GM12878 (cell line): ENCODE measurements around the gene UBE3D. TPM values are rescaled to one million over a fixed set of nuclear protein-coding genes. Genes with fewer than 3 reads are reported as not detected.
"Not testable (repeated sequence)": the region's sequence is repeated elsewhere in the genome, so short reads cannot be mapped to it uniquely, and the experiment has no call there.

Experiments
- ATAC-seq: fragments of 200-7000 bp; cut with Tn5 transposase; 3 replicates; pipeline ENCODE4 v1.9.1; 2020; ENCODE audit warnings: mild to moderate bottlenecking, moderate library complexity
- BruUV-seq: library from RNA; stranded (reverse); fragments of 400-500 nt; replicated peaks from 2 replicates; lab custom pipeline; 2021; lab: Mats Ljungman, UMichigan
- CTCF ChIA-PET: fragments of 300-600 bp; sonication (Branson Sonifier 250); formaldehyde crosslinking; extraction: SDS; loops from one replicate; lab custom pipeline; 2021; ENCODE audit warnings: inconsistent platforms; lab: Yijun Ruan, JAX
- POLR2A ChIA-PET: fragments of 350-600 bp; formaldehyde crosslinking; extraction: SDS; loops from one replicate; lab custom pipeline; 2021; ENCODE audit warnings: inconsistent platforms; lab: Charles Lee
- RAD21 ChIA-PET: fragments of 300-600 bp; sonication (Branson Sonifier 250); formaldehyde crosslinking; loops from one replicate; lab custom pipeline; 2023; ENCODE audit warnings: antibody characterized with exemption; ENCODE audit not compliant: unreplicated experiment; lab: Charles Lee
- SMC1A ChIA-PET: fragments of 300-600 bp; sonication (Branson Sonifier 250); formaldehyde crosslinking; loops from one replicate; lab custom pipeline; 2023; ENCODE audit not compliant: unreplicated experiment, uncharacterized antibody; lab: Charles Lee
- DNase-seq: peaks from one replicate; pipeline ENCODE4 v3.0.0-alpha.2; 2011; ENCODE audit warnings: low read depth, low spot score
- FAIRE-seq: peaks from 3 replicates; lab custom pipeline; 2011; peaks lifted over from hg19 to GRCh38; lab: Jason Lieb, UNC
- H2AFZ ChIP-seq: 2 replicates; pipeline ENCODE4 v1.6.0; 2011; ENCODE audit warnings: low read depth, low read length, control low read depth; ENCODE audit not compliant: control insufficient read depth
- H3K27ac ChIP-seq: 2 replicates; pipeline ENCODE4 v1.5.1; 2011; ENCODE audit warnings: control low read depth; ENCODE audit not compliant: control insufficient read depth, insufficient read depth
- H3K27me3 ChIP-seq, 2 experiments: replicated peaks in 1 of 2; 2 replicates each; pipeline versions ENCODE4 v1.6.0 to v1.6.1; 2011; ENCODE audit warnings: low read length in 1 of 2; ENCODE audit not compliant: control insufficient read depth in 2 of 2, insufficient read depth in 2 of 2
- H3K36me3 ChIP-seq, 2 experiments: 2 replicates each; pipeline ENCODE4 v1.5.1; 2011; ENCODE audit warnings: low read length in 1 of 2; ENCODE audit not compliant: control insufficient read depth in 2 of 2, insufficient read depth in 2 of 2
- H3K4me1 ChIP-seq: 2 replicates; pipeline ENCODE4 v1.6.1; 2011; ENCODE audit warnings: mild to moderate bottlenecking, low read length, moderate library complexity, mixed read lengths; ENCODE audit not compliant: control insufficient read depth, insufficient read depth
- H3K4me2 ChIP-seq: 2 replicates; pipeline ENCODE4 v1.6.0; 2011; ENCODE audit warnings: control low read depth; ENCODE audit not compliant: control insufficient read depth, insufficient read depth
- H3K4me3 ChIP-seq: fragments of 200-600 bp; sonication (generic); 2 replicates; pipeline ENCODE4 v1.5.1; 2016
- H3K79me2 ChIP-seq: 2 replicates; pipeline ENCODE4 v1.6.0; 2011; ENCODE audit warnings: low read length; ENCODE audit not compliant: control insufficient read depth, insufficient read depth
- H3K9ac ChIP-seq: 2 replicates; pipeline ENCODE4 v1.8.0; 2011; ENCODE audit warnings: low read length, control low read depth, mixed read lengths; ENCODE audit not compliant: control insufficient read depth, insufficient read depth
- H3K9me3 ChIP-seq: replicated peaks from 3 replicates; pipeline ENCODE4 v1.5.1; 2011; ENCODE audit warnings: mild to moderate bottlenecking, low read length; ENCODE audit not compliant: control insufficient read depth, insufficient read depth
- H4K20me1 ChIP-seq: 2 replicates; pipeline ENCODE4 v1.6.0; 2011; ENCODE audit not compliant: control insufficient read depth, insufficient read depth
- ASH2L ChIP-seq: fragments of 300-600, 200-600 bp; sonication (generic); IDR thresholded peaks from 2 replicates; pipeline ENCODE4 v1.6.1; 2017; ENCODE audit warnings: low read depth, mild to moderate bottlenecking, borderline replicate concordance
- BRCA1 ChIP-seq: IDR thresholded peaks from 2 replicates; pipeline ENCODE4 v1.6.1; 2011; ENCODE audit warnings: low read depth, low read length, improper control_type of control experiment
- CHD1 ChIP-seq: IDR thresholded peaks from 2 replicates; pipeline ENCODE4 v1.6.1; 2012; ENCODE audit warnings: low read depth, low read length, improper control_type of control experiment
- GATAD2B ChIP-seq: fragments of 450-650 bp; conservative IDR thresholded peaks from 2 replicates; pipeline ENCODE4 v1.6.1; 2017; ENCODE audit warnings: low read depth, mild to moderate bottlenecking, moderate library complexity
- PAX8 ChIP-seq: fragments of 450-650 bp; IDR thresholded peaks from 2 replicates; pipeline ENCODE4 v1.6.1; 2017; ENCODE audit warnings: mild to moderate bottlenecking, moderate library complexity
- SMARCA5 ChIP-seq: fragments of 450-650 bp; IDR thresholded peaks from 2 replicates; pipeline ENCODE4 v1.6.1; 2017; ENCODE audit warnings: mild to moderate bottlenecking
- WGBS: methylation state at CpG from one replicate; pipeline ENCODE4 v1.1.6; 2016; ENCODE audit warnings: low lambda C conversion rate; ENCODE audit not compliant: insufficient replicate concordance, insufficient coverage; ENCODE audit errors: missing lambda C conversion rate; 5-methylcytosine and 5-hydroxymethylcytosine counted together
- in situ Hi-C: fragments of 300-500 bp; cut with MboI; formaldehyde crosslinking; loops from 9 replicates; pipeline ENCODE4 v1.14.3; 2018; ENCODE audit warnings: mixed read lengths
- intact Hi-C: fragments of 100-400 bp; cut with micrococcal nuclease; formaldehyde crosslinking; loops from one replicate; pipeline ENCODE4 v1.14.2; 2022; ENCODE audit not compliant: unreplicated experiment
- polyA plus RNA-seq, 11 experiments: library from polyadenylated mRNA; depleted of rRNA in 4 of 11; unstranded in 6 of 11; stranded (reverse) in 5 of 11; fragments of >200 nt; fragmentation: Nextera tagmentation in 4 of 11; fragmentation: Illumina TruSeq in 1 of 11; extraction: Ambion mirVana in 4 of 11; extraction: Trizol in 1 of 11; gene quantifications; 1 replicate in 1 of 11; 2 replicates in 10 of 11; pipeline versions ENCODE4 v1.2.1 to v1.2.3, GENCODE V29; 2011 to 2016; ENCODE audit warnings: inconsistent platforms in 2 of 11, missing spikeins in 2 of 11, low read depth in 1 of 11
- total RNA-seq, 4 experiments: library from RNA; depleted of rRNA in 3 of 4; stranded (reverse); fragments of >200 nt in 3 of 4; fragmentation: Illumina TruSeq in 1 of 4; extraction: Trizol in 1 of 4; gene quantifications; 2 replicates each; pipeline versions ENCODE4 v1.2.1 to v1.2.3, GENCODE V29; 2013 to 2021
- TF ChIP-seq, protein P1 (sequence below): fragments of 450-650 bp; IDR thresholded peaks from 2 replicates; pipeline ENCODE4 v1.6.1; 2017; ENCODE audit warnings: antibody characterized with exemption, mild to moderate bottlenecking, moderate library complexity
- TF ChIP-seq, protein P2 (sequence below): fragments of 450-650 bp; IDR thresholded peaks from 2 replicates; pipeline ENCODE4 v1.6.1; 2016; ENCODE audit warnings: mild to moderate bottlenecking

UBE3D gene
- total and polyA plus RNA-seq, 10 of the 15 experiments (the other 5 are each of a cell fraction or from before 2014, with no cell fraction given) = 4.3 to 9.0 (median 7.5) TPM

DNA sequence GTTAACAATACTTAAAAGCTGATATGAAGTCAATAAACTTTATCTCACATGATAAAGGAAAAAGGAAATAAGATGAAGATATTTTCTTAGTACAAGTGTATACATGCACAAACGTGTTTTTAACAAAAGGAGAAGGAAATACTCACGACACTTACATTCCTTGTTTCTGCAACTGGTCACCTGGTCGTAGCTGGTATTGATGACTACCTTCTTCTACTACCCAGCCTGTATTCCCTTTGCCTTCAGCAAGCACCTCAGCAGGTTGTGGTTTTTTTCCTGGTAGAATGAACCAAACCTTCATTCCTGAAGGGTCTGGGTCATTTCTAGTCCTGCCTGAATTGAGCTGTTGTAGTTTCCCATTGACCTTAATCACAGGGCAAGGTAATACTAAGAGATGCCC lies 54.5 kb downstream of the UBE3D start:
- H2AFZ ChIP-seq, ATAC-seq, H3K27ac ChIP-seq, H3K4me3 ChIP-seq, CTCF ChIA-PET, H3K9me3 ChIP-seq, H3K79me2 ChIP-seq, in situ Hi-C loops, RAD21 ChIA-PET, H4K20me1 ChIP-seq, H3K9ac ChIP-seq, H3K4me2 ChIP-seq, FAIRE-seq, intact Hi-C loops, H3K4me1 ChIP-seq, H3K27me3 ChIP-seq, H3K36me3 ChIP-seq, DNase-seq, BruUV-seq: not testable (repeated sequence)
- ChIA-PET POLR2A (interaction anchor here (0.5 to 0.9 kb wide), 2 partner anchors 10 to 45 kb away, joined by 3 read pairs; no protein-coding TSS in a partner anchor), SMC1A (interaction anchor here (0.6 kb wide), 1 partner anchor 310 kb away, joined by 3 read pairs; no protein-coding TSS in a partner anchor)
- 64% methylated on average over 3 of the region's 3 CpGs for WGBS

DNA sequence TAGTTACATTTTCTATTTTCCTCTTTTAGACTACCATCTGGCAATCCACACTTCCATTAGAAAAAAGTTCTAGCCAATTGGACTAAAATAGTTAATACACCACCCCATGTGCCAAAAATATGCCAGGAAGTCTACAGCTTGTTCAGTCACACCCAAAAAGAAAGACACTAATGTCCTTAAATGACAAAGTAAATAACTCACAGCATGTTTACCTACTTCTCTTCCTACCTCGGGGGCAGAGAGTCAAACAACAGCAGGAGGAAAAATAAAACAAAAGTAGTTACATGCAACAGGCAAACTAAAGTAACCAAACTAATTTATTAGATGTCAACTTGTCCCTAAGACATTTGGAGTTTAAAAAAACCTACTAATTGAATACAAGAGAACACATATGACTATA lies 57.0 kb downstream of the UBE3D start:
- BruUV-seq = no TSS peak
- Histone ChIP-seq H3K4me2 (no peak overlapping the region), H3K4me1 (no peaks in the 10 kb centered on the region), H3K27me3 (no peaks in the 10 kb centered on the region), H3K79me2 (no peaks in the 10 kb centered on the region), H3K4me3 (no peak overlapping the region), H3K36me3 (no peaks in the 10 kb centered on the region), H4K20me1 (no peaks in the 10 kb centered on the region), H3K9ac (no peak overlapping the region), H3K9me3 (no peaks in the 10 kb centered on the region), H2AFZ (no peak overlapping the region)
- ATAC-seq = no peak
- in situ Hi-C loops (no loop called here), intact Hi-C loops (no loop called here)
- RAD21 ChIA-PET = no interaction called here
- CTCF ChIA-PET = no interaction called here
- TF ChIP-seq GATAD2B (no peak), ASH2L (no peak), CHD1 (no peak), PAX8 (no peak), SMARCA5 (no peak), BRCA1 (no peak)
- TF ChIP-seq, protein P1, sequence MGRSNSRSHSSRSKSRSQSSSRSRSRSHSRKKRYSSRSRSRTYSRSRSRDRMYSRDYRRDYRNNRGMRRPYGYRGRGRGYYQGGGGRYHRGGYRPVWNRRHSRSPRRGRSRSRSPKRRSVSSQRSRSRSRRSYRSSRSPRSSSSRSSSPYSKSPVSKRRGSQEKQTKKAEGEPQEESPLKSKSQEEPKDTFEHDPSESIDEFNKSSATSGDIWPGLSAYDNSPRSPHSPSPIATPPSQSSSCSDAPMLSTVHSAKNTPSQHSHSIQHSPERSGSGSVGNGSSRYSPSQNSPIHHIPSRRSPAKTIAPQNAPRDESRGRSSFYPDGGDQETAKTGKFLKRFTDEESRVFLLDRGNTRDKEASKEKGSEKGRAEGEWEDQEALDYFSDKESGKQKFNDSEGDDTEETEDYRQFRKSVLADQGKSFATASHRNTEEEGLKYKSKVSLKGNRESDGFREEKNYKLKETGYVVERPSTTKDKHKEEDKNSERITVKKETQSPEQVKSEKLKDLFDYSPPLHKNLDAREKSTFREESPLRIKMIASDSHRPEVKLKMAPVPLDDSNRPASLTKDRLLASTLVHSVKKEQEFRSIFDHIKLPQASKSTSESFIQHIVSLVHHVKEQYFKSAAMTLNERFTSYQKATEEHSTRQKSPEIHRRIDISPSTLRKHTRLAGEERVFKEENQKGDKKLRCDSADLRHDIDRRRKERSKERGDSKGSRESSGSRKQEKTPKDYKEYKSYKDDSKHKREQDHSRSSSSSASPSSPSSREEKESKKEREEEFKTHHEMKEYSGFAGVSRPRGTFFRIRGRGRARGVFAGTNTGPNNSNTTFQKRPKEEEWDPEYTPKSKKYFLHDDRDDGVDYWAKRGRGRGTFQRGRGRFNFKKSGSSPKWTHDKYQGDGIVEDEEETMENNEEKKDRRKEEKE = no peak
- TF ChIP-seq, protein P2, sequence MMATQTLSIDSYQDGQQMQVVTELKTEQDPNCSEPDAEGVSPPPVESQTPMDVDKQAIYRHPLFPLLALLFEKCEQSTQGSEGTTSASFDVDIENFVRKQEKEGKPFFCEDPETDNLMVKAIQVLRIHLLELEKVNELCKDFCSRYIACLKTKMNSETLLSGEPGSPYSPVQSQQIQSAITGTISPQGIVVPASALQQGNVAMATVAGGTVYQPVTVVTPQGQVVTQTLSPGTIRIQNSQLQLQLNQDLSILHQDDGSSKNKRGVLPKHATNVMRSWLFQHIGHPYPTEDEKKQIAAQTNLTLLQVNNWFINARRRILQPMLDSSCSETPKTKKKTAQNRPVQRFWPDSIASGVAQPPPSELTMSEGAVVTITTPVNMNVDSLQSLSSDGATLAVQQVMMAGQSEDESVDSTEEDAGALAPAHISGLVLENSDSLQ = no peak
- TF ChIP-seq, all 136 proteins: peak for 0
- DNase-seq (no peak), FAIRE-seq (no peak)
- ChIA-PET POLR2A (no interaction called here), SMC1A (no interaction called here)
- no peak overlapping the region for H3K27ac ChIP-seq
- WGBS = 0% methylated on average over 1 of the region's 1 CpG
